ENCODE measurements around the gene RAPGEF6. TPM values are rescaled to one million over a fixed set of nuclear protein-coding genes. Genes with fewer than 3 reads are reported as not detected.

RAPGEF6 gene
- total and polyA plus RNA-seq, 9 of the 15 experiments (the other 6 are each of a cell fraction or from before 2014, with no cell fraction given), result 2.7 to 23.4 (median 12.7) TPM

DNA sequence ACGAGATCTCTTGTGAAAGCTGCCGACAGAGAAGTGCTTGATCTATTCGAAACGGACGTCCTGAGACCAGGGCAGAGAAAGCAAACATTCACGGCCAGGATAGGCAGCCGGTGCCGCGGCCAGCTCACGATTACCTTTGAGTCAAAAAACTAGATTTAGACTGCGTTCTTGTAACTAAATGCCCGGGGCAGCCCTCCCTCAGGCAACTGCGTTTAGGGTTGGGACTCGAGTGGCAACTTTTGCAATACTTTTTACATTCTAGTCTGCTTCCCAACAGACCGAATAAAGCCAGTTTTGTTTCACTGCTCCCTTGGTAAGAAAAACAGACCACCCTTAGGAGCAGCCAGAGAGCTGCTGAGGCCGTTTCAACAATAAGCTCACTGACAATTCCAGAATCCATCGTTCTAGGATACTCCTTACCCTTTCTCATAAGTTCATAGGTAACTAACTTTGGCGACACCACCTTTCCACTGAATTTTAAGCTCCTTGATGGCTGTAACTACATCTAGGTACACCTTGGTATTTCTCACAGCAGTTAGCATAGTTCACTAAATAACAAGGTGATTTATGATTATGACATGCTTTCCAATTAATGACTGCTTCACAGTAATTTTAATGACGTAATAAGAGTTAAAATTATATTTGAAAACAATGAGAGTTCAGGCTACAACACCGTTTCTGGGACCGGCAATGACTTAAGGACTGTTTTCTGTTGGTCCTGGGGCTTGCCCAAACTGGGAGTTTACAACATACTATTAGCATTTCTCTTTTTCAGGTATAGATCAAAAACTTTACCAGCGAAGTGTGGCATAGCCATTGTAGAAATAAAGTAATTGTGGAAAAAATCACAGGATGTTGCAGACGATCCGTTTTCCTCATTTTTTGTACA is 899 bp upstream of the RAPGEF6 start (continued):
- TF ChIP-seq, protein P1, sequence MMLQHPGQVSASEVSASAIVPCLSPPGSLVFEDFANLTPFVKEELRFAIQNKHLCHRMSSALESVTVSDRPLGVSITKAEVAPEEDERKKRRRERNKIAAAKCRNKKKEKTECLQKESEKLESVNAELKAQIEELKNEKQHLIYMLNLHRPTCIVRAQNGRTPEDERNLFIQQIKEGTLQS (IDR thresholded peaks at IDR 0.05), result peak; percentile 84
- TF ChIP-seq, protein P1 (CRISPR knock-in tag; conservative IDR thresholded peaks at IDR 0.05), result peak; percentile 77; the same call in 1 of the 2 replicates
- peak; percentile 66; the same call in 1 of the 2 replicates for TF ChIP-seq NR2F6 (CRISPR knock-in tag; IDR thresholded peaks at IDR 0.05)
- peak; percentile 77; the same call in 1 of the 2 replicates for TF ChIP-seq POLR2H (tag; IDR thresholded peaks at IDR 0.05; ENCODE audit: low read depth)
- TF ChIP-seq FOXK1 (CRISPR knock-in tag; IDR thresholded peaks at IDR 0.05; ENCODE audit: borderline replicate concordance), result 0 out of 2 replicates have a peak, but pooled peaks have one; percentile 71
- no peak for TF ChIP-seq HMG20A (CRISPR knock-in tag; conservative IDR thresholded peaks at IDR 0.05)
- no peak for TF ChIP-seq ZNF583 (CRISPR knock-in tag; IDR thresholded peaks at IDR 0.05)
- no peak; the same call in 1 of the 2 replicates for TF ChIP-seq POLR2A (conservative IDR thresholded peaks at IDR 0.05)
- TF ChIP-seq ATF1 (CRISPR knock-in tag; IDR thresholded peaks at IDR 0.05), result no peak
- TF ChIP-seq ATF1 (tag; IDR thresholded peaks at IDR 0.05), result peak; percentile 42; the same call in 1 of the 2 replicates
- TF ChIP-seq, protein P2, sequence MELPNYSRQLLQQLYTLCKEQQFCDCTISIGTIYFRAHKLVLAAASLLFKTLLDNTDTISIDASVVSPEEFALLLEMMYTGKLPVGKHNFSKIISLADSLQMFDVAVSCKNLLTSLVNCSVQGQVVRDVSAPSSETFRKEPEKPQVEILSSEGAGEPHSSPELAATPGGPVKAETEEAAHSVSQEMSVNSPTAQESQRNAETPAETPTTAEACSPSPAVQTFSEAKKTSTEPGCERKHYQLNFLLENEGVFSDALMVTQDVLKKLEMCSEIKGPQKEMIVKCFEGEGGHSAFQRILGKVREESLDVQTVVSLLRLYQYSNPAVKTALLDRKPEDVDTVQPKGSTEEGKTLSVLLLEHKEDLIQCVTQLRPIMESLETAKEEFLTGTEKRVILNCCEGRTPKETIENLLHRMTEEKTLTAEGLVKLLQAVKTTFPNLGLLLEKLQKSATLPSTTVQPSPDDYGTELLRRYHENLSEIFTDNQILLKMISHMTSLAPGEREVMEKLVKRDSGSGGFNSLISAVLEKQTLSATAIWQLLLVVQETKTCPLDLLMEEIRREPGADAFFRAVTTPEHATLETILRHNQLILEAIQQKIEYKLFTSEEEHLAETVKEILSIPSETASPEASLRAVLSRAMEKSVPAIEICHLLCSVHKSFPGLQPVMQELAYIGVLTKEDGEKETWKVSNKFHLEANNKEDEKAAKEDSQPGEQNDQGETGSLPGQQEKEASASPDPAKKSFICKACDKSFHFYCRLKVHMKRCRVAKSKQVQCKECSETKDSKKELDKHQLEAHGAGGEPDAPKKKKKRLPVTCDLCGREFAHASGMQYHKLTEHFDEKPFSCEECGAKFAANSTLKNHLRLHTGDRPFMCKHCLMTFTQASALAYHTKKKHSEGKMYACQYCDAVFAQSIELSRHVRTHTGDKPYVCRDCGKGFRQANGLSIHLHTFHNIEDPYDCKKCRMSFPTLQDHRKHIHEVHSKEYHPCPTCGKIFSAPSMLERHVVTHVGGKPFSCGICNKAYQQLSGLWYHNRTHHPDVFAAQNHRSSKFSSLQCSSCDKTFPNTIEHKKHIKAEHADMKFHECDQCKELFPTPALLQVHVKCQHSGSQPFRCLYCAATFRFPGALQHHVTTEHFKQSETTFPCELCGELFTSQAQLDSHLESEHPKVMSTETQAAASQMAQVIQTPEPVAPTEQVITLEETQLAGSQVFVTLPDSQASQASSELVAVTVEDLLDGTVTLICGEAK (IDR thresholded peaks at IDR 0.05), result no peak
- TF ChIP-seq, protein P2 (CRISPR knock-in tag; IDR thresholded peaks at IDR 0.05), result no peak
- TF ChIP-seq, protein P3, sequence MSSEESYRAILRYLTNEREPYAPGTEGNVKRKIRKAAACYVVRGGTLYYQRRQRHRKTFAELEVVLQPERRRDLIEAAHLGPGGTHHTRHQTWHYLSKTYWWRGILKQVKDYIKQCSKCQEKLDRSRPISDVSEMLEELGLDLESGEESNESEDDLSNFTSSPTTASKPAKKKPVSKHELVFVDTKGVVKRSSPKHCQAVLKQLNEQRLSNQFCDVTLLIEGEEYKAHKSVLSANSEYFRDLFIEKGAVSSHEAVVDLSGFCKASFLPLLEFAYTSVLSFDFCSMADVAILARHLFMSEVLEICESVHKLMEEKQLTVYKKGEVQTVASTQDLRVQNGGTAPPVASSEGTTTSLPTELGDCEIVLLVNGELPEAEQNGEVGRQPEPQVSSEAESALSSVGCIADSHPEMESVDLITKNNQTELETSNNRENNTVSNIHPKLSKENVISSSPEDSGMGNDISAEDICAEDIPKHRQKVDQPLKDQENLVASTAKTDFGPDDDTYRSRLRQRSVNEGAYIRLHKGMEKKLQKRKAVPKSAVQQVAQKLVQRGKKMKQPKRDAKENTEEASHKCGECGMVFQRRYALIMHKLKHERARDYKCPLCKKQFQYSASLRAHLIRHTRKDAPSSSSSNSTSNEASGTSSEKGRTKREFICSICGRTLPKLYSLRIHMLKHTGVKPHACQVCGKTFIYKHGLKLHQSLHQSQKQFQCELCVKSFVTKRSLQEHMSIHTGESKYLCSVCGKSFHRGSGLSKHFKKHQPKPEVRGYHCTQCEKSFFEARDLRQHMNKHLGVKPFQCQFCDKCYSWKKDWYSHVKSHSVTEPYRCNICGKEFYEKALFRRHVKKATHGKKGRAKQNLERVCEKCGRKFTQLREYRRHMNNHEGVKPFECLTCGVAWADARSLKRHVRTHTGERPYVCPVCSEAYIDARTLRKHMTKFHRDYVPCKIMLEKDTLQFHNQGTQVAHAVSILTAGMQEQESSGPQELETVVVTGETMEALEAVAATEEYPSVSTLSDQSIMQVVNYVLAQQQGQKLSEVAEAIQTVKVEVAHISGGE (CRISPR knock-in tag; IDR thresholded peaks at IDR 0.05), result peak in 1 of 3 experiments; percentile 52; a peak in 1 of 6 replicates

All from K562 (cell line).